ENCODE measurements around the gene CMIP. TPM values are rescaled to one million over a fixed set of nuclear protein-coding genes. Genes with fewer than 3 reads are reported as not detected.
"Not testable (repeated sequence)": the region's sequence is repeated elsewhere in the genome, so short reads cannot be mapped to it uniquely, and the experiment has no call there.

The CMIP gene
- polyA plus RNA-seq, 1 of the 3 experiments (the other 2 are of a cell fraction): 5.4 TPM

DNA sequence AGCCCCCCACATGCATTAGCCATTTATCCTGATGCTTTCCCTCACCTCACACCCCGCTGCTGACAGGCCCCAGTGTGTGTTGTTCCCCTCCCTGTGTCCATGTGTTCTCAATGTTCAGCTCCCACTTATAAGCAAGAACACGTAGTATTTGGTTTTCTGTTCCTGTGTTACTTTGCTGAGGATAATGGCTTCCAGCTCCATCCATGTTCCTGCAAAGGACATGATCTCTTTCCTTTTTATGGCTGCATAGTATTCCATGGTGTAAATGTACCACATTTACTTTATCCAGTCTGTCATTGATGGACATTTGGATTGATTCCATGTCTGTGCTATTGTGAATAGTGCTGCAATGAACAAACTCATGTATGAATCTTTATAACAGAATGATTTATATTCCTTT lies 39.6 kb upstream of the CMIP start:
- CTCF ChIA-PET: interaction anchor here (1.0 to 4.9 kb wide), 12 partner anchors 9 to 319 kb away, joined by 3 to 35 read pairs (median 12); no protein-coding TSS in a partner anchor
- DNase-seq, POLR2A ChIA-PET: not testable (repeated sequence)

DNA sequence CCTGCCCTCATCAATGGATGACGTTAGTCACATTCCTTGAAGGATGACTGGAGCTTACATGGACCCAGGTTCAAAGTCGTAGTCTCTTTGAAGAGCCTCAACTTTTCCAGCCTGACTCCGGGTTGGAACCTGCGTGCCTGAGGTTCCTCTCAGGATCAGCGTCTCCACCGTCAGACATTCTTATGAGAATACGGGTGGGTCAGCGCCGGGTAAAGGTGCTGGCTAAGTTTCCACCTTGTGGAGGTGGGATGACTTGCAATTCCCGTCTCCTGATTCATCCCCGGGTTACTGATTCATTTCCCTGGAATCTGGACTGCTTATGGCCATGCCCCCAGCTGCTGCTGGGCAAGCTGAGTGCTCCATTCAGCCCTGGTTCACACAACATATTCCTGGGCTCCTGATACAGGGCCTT lies 38.9 kb upstream of the CMIP start:
- WGBS (ENCODE audit: low lambda C conversion rate): 19% methylated on average over 11 of the region's 11 CpGs

More for the DNA sequence above, 39.6 kb upstream of the CMIP start:
- H3K36me3 ChIP-seq (replicated peaks in 1 of 2; ENCODE audit: control insufficient read depth in 1 of 2, insufficient read depth in 2 of 2, low read length in 1 of 2); H4K20me1 ChIP-seq (ENCODE audit: insufficient read depth); H3K9ac ChIP-seq; H2AFZ ChIP-seq (ENCODE audit: low read depth); H3K9me2 ChIP-seq; H3K27me3 ChIP-seq (ENCODE audit: insufficient read depth); H3K9me3 ChIP-seq; H3K4me3 ChIP-seq (ENCODE audit: low read depth in 2 of 2, low read length in 1 of 2); H3K4me2 ChIP-seq; H3K79me2 ChIP-seq (ENCODE audit: insufficient read depth); H3K4me1 ChIP-seq (ENCODE audit: control insufficient read depth in 1 of 2, insufficient read depth in 2 of 2, low read depth in 1 of 2, low read length in 1 of 2): not testable (repeated sequence)
- WGBS (ENCODE audit: low lambda C conversion rate): 100% methylated on average over 2 of the region's 2 CpGs
- peak overlapping the region in 1 of 2 experiments; percentile 64; a peak in 2 of 4 replicates for H3K27ac ChIP-seq (ENCODE audit: low read depth in 2 of 2, low read length in 1 of 2)
- H3F3A ChIP-seq (replicated peaks; ENCODE audit: insufficient read depth): peaks cover 16% of the 10 kb centered on the region

More for the DNA sequence above, 38.9 kb upstream of the CMIP start:
- H3K9me2 ChIP-seq: no peaks in the 10 kb centered on the region
- H3K79me2 ChIP-seq (ENCODE audit: insufficient read depth): no peaks in the 10 kb centered on the region
- H3K9ac ChIP-seq: no peak overlapping the region; the same call in 1 of the 2 replicates
- TF ChIP-seq, protein P1, sequence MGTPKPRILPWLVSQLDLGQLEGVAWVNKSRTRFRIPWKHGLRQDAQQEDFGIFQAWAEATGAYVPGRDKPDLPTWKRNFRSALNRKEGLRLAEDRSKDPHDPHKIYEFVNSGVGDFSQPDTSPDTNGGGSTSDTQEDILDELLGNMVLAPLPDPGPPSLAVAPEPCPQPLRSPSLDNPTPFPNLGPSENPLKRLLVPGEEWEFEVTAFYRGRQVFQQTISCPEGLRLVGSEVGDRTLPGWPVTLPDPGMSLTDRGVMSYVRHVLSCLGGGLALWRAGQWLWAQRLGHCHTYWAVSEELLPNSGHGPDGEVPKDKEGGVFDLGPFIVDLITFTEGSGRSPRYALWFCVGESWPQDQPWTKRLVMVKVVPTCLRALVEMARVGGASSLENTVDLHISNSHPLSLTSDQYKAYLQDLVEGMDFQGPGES (IDR thresholded peaks at IDR 0.05; ENCODE audit: low read depth, low read length): no peak
- TF ChIP-seq MEF2A (IDR thresholded peaks at IDR 0.05; ENCODE audit: borderline replicate concordance, low read depth) (no peak), NFIC (IDR thresholded peaks at IDR 0.05; ENCODE audit: borderline replicate concordance) (peak; percentile 59), RFX5 (IDR thresholded peaks at IDR 0.05; ENCODE audit: low read length) (no peak), EP300 (IDR thresholded peaks at IDR 0.05; ENCODE audit: borderline replicate concordance in 1 of 2, low read depth in 1 of 2, low read length in 1 of 2) (peak in 1 of 2 experiments; percentile 53; a peak in 1 of 4 replicates), SIN3A (IDR thresholded peaks at IDR 0.05; ENCODE audit: borderline replicate concordance, low read depth, low read length) (no peak), TEAD4 (IDR thresholded peaks at IDR 0.05; ENCODE audit: borderline replicate concordance, insufficient read depth) (peak; percentile 89), FOSL2 (IDR thresholded peaks at IDR 0.05; ENCODE audit: borderline replicate concordance, low read depth) (peak; percentile 95), RXRA (IDR thresholded peaks at IDR 0.05; ENCODE audit: borderline replicate concordance, low read depth) (peak; percentile 51; the same call in 1 of the 2 replicates), TCF12 (IDR thresholded peaks at IDR 0.05) (peak; percentile 80), JUND (IDR thresholded peaks at IDR 0.05) (peak; percentile 94)
- TF ChIP-seq, protein P2, sequence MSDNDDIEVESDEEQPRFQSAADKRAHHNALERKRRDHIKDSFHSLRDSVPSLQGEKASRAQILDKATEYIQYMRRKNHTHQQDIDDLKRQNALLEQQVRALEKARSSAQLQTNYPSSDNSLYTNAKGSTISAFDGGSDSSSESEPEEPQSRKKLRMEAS (IDR thresholded peaks at IDR 0.05; ENCODE audit: low read depth): peak; percentile 58; the same call in 1 of the 2 replicates
- TF ChIP-seq, protein P3, sequence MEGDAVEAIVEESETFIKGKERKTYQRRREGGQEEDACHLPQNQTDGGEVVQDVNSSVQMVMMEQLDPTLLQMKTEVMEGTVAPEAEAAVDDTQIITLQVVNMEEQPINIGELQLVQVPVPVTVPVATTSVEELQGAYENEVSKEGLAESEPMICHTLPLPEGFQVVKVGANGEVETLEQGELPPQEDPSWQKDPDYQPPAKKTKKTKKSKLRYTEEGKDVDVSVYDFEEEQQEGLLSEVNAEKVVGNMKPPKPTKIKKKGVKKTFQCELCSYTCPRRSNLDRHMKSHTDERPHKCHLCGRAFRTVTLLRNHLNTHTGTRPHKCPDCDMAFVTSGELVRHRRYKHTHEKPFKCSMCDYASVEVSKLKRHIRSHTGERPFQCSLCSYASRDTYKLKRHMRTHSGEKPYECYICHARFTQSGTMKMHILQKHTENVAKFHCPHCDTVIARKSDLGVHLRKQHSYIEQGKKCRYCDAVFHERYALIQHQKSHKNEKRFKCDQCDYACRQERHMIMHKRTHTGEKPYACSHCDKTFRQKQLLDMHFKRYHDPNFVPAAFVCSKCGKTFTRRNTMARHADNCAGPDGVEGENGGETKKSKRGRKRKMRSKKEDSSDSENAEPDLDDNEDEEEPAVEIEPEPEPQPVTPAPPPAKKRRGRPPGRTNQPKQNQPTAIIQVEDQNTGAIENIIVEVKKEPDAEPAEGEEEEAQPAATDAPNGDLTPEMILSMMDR (IDR thresholded peaks at IDR 0.05): peak; percentile 21; the same call in 1 of the 2 replicates
- peaks cover 16% of the 10 kb centered on the region for H3F3A ChIP-seq (replicated peaks; ENCODE audit: insufficient read depth)
- H3K27me3 ChIP-seq (ENCODE audit: insufficient read depth): no peaks in the 10 kb centered on the region
- CTCF ChIA-PET: interaction anchor here (1.0 kb wide), 1 partner anchor 195 kb away, joined by 3 read pairs; no protein-coding TSS in a partner anchor
- H3K4me1 ChIP-seq (ENCODE audit: control insufficient read depth in 1 of 2, insufficient read depth in 2 of 2, low read depth in 1 of 2, low read length in 1 of 2): peaks cover 0 to 2% of the 10 kb centered on the region in 2 experiments; a peak in 1 of 4 replicates
- DNase-seq: no peak
- peak overlapping the region in 1 of 2 experiments; percentile 64; a peak in 2 of 4 replicates for H3K27ac ChIP-seq (ENCODE audit: low read depth in 2 of 2, low read length in 1 of 2)
- POLR2A ChIA-PET: no interaction called here
- no peak overlapping the region for H3K4me3 ChIP-seq (ENCODE audit: low read depth in 2 of 2, low read length in 1 of 2)
- no peaks in the 10 kb centered on the region for H3K9me3 ChIP-seq
- H2AFZ ChIP-seq (ENCODE audit: low read depth): 0 out of 2 replicates have a peak overlapping the region, but pooled peaks have one; percentile 48
- H3K36me3 ChIP-seq (replicated peaks in 1 of 2; ENCODE audit: control insufficient read depth in 1 of 2, insufficient read depth in 2 of 2, low read length in 1 of 2): no peaks in the 10 kb centered on the region
- H3K4me2 ChIP-seq: 0 out of 2 replicates have a peak overlapping the region, but pooled peaks have one; percentile 4
- no peaks in the 10 kb centered on the region for H4K20me1 ChIP-seq (ENCODE audit: insufficient read depth)

All from SK-N-SH (cell line).